Posterior cingulate gyrus (tissue), 11 donors: ENCODE results near the gene TMEM80.

Experiments
- DNase-seq, 10 donors: peaks; one replicate each; pipeline versions ENCODE4 v3.0.0 to v3.0.0-alpha.2; 2020 to 2021; ENCODE audit warnings: mixed read lengths in 3 of 10
- intact Hi-C: fragments of 100-400 bp; cut with DNase I; formaldehyde crosslinking; loops from one replicate; pipeline ENCODE4 v1.15.1; 2023

TMEM80 gene

GRCh38 chr11:697811-698311 lies 2.2 kb downstream of the TMEM80 start:
- DNase-seq: peak in 1 of 10 donors; percentile 59
- intact Hi-C loops: no loop called here

GRCh38 chr11:698493-699115 lies 3.0 kb downstream of the TMEM80 start:
- peak in 1 of 10 donors; percentile 66 for DNase-seq
- intact Hi-C loops: no loop called here

DNA sequence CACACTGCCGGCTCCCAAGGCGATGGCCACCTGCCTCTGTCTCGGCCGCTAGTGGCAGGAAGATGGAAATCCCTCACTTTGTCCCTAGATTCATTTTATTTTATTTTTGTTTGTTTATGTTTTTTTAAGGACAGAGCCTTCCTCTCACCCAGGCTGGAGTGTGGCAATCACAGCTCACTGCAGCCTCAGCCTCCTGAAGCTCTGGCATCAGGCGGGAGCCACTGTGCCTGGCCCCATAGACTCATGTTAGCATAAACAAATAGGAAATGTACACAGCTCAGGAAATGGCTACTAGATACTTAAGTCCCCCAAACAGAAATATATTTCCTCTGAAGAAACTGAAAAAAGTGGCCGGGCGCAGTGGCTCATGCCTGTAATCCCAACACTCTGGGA lies 3.5 kb downstream of the TMEM80 start:
- intact Hi-C loops: no loop called here
- peak in 1 of 10 donors; percentile 80 for DNase-seq

DNA sequence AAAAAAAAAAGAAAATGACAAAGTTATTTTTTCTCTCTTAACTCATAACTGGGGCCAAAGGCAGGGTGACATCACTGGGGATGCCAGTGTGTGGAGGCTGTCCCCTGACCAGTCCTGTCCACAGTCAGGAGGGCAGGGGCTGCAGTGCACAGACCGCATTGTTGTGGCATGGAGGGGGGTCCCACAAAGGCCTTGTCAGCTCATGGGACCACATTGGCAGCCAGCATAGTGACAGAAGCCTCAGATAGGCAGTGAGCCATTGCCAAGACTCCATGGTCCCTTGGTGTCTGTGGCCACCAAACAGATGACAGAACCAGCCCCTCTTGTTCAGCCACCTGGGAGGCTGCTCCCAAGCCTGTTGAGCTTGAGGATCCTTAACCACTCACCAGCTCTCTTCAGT lies 4.1 kb downstream of the TMEM80 start:
- intact Hi-C loops: no loop called here
- DNase-seq: peak in 1 of 10 donors; percentile 59

DNA sequence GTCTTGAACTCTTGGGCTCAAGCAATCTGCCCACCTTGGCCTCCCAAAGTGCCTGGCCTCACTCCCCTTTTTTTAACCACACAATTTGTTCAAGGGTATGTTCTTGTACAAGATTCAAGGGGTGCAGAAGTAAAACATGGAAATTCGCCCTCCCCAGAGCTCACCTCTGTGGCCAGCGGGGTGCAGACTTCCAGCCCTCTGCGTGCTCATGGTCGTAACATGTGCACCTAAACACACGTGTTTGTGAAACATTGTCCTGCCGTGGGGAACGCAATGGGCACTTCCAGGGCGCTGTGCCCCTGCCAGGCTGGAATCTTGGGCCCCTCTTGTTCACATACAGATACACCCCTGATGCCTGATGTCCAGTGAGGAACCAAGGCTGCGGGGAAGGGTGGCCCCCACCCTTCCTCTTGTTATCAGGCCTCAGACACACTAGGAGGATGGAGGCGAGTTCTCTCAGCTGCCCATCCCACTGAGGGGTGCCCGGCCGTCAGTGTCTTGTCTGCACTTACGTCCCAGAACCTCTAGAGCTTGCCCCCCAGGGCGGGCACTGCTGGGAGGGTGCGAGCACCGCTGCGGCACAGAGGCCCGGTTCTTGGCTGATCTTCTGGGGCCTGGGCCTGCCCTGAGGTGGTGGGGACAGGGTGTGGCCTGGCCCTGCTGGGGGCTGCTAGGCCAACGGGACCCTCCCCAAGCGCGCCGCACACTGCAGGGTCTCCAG lies 6.3 kb downstream of the TMEM80 start:
- peak in 3 of 10 donors; percentile 53 to 75 (median 65) for DNase-seq
- intact Hi-C loops: no loop called here

DNA sequence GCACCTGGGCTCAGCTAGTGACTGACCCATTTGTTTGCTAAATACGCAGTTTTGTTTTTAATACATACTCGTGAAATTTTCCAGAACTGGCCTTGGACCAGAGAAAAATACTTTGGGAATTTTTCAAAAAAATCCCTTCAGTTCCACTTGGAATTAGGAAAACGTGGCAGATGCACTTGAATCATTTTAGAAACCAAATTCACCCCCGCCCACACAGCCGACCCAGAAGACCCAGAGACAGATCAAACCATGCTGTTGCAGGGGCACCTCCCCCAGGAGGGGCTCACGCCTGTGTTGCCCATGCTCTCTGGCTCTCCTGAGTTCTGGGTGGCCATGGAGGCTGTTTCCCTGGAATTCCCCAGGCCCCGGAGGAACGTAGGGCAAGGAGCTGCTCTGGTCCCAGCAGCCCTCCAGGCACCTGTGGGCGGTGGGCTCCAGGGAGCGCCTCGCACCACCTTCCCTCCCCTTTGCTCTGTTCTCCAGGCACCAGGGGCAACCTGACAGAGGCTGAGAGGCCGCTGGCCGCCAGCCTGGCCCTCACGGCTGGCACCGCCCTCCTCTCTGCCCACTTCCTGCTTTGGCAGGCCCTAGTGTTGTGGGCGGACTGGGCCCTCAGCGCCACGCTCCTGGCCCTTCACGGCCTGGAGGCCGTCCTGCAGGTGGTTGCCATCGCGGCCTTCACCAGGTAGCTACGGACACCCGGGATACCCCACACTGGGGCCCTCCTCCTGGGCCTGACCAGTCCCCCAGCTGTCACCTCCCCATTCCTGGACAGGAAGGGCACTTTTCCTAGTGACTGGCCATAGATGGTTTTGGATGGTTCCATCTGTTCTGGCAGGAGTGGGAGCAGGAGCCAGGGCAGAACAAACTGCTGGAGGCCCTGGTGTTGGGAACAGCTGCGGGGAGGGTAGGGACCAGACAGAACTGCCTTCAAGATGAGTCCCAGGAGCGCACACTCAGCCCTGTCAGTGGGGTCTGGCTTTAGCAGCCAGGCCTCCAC lies 7.1 kb downstream of the TMEM80 start:
- peak in 3 of 10 donors; percentile 79 to 90 (median 85) for DNase-seq
- intact Hi-C loops: no loop called here

DNA sequence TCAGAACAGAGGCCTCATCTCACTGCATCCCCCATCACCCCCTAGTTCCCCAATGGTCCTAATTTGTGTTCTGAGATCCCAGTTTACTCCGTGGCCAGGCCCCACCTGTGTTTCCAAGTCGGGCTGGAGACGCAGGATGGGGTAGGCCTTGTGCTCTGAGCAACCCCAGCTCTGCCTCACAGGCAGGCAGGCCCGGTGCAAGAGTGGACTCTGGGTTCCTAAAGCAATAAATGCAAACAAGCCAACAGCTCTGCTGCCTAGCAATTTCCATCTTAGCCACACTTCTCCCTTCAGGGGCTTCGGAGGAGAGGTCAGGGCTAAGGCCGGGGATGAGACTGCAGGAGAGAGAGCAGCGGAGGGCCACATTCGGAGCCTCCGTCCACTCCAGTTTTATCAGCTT lies 7.9 kb downstream of the TMEM80 start:
- peak in 1 of 10 donors; percentile 48 for DNase-seq
- intact Hi-C loops: no loop called here

- intact Hi-C loops: no loop called here
- peak in 3 of 10 donors; percentile 61 to 82 (median 77) for DNase-seq
Observed at GRCh38 chr11:704228-704674, 8.6 kb downstream of the TMEM80 start.

- intact Hi-C loops: no loop called here
- peak in 3 of 10 donors; percentile 66 to 87 (median 70) for DNase-seq
Observed at GRCh38 chr11:704781-705645, 9.4 kb downstream of the TMEM80 start.

DNA sequence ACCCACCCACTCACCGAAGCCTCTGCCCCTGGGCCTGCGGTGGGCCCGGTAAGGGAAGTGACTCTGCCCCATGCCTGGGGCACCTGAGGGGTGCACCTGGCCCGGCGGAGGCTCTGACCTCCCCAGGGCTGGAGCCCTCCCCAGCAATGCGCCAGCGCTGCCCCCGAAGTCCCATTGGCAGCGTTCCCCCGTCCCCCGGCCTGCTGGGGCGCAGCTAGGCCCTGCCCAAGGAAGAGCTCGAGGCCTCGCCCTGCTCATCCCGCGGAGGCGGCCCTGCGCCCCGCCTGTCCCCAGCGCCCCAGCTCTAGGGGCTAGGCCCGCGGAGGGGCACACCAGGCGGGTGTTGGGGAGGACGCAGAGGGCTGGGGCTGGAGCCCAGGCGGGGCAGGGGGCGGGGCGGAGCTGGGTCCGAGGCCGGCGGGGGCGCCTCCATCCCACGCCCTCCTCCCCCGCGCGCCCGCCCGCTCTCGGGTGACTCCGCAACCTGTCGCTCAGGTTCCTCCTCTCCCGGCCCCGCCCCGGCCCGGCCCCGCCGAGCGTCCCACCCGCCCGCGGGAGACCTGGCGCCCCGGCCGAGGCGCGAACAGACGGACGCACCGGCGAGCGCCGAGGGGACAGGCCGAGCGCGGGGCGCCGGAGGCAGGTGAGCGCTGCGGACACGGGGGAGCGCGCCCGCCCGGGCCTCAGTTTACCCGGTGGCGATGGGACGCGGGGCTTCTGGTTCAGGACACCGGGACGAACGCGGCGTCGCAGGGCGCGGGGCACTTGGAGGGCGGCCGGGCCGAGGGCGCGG lies 10.2 kb downstream of the TMEM80 start, which contains the start of gene EPS8L2:
TSS of gene EPS8L2 (plus strand) at position 586 of the 793 bp plus-strand sequence. CDS start 3,177 bp downstream, outside the sequence.
- DNase-seq: peak in 2 of 10 donors; percentile 69 to 85
- intact Hi-C loops: no loop called here

DNA sequence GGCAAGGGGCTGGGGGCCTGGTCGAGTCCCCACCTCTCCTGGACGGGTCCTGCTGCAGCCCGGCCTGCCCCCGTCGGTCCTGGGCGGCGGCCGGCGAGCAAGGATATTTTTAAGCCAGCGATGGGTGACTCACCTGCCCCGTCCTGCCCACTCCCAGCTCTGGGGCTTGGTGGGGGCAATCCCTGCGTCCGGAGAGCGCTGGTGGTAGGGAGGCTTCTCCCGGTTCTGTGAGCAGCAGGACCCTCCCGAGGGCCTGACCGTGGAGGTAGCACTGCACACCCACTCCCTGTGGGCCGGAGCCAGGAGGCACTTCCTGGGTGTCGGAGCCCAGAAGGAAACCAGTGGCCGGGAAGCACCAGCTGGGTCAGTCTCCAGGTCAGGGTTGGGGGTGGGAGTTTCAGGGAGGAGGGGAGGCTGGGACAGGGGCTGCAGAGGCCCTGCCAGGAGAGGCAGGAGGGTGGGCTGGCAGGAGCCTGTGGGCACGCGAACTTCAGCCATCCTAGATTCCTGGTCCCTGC lies 10.9 kb downstream of the TMEM80 start:
- intact Hi-C loops: no loop called here
- DNase-seq: peak in 2 of 10 donors; percentile 67 to 80

- intact Hi-C loops: no loop called here
- peak in 2 of 10 donors; percentile 64 to 81 for DNase-seq
Observed at GRCh38 chr11:706957-707816, 11.6 kb downstream of the TMEM80 start.

DNA sequence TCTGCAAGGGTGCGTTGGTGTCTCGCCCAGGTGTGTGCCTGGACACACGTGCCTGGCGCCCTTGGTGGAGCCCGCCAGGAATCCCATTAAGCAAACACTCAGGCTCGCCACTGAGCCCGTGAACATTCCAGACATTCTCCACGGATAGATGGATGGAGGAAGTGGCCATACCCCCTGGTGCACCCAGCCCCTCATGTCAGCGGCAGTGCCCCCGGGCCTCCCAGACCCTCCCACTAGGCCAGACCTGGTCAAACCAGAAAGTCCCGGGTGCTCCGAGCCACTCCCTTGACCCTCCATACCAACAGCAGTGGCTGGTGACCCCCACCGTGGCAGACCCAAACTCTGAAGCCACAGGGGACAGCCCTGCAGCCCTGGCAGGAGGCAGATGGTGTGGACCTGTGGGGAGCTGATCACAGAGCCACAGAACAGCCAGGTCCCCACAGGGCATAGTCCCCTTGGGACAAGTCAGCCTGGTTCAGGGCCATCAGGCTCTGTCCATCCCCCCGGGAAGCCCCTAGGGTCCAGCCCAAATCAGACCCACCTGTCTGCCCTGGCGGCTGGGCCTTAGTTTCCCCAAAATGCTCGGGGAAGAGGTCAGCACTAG lies 12.3 kb downstream of the TMEM80 start:
- intact Hi-C loops: no loop called here
- DNase-seq: peak in 1 of 10 donors; percentile 49

GRCh38 chr11:708511-708910 lies 12.9 kb downstream of the TMEM80 start:
- DNase-seq: peak in 1 of 10 donors; percentile 60
- intact Hi-C loops: no loop called here

DNA sequence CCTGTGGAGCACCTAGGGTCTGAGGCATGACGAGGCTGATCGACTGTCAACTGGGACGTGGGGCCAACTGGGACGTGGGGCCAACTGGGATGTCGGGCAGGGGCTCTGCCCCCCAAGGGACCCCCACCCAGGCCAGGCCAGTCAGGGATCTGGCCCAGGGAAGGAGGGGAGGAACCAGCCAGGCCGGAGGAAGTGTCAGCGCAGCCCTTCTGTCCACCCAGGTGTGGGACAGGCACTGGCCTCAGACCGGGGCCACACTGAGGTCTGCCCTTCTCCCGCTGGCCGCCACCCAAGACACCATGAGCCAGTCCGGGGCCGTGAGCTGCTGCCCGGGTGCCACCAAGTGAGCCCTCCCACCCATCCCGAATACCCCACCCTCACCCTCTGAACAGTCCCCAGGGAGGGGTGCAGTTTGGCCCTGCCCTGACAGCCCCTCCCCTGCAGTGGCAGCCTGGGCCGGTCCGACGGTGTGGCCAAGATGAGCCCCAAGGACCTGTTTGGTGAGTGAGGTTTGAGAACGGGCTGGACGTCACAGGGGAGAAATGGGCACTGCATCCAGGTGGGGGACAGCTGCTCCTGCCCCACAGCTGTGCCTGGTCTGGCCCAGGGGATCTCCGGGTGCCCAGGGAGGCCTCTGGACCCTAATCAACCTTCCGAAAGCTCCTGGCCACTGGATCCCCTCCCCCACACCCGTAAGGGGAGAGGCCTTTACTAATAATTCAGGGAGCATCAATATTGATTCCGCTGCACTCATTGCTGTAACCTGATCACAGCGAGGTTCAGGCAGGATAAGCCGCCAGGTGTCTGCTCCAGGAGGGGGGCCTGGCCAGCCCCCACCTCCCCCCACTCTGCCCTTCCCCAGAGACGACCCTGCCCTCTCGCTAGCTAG lies 13.7 kb downstream of the TMEM80 start:
- intact Hi-C loops: no loop called here
- DNase-seq: peak in 2 of 10 donors; percentile 52 to 76

- intact Hi-C loops: no loop called here
- DNase-seq: peak in 1 of 10 donors; percentile 64
Observed at GRCh38 chr11:714436-714835, 18.8 kb downstream of the TMEM80 start.
